Left ventricle myocardium inferior (tissue), 1 donor: Measurements from ENCODE around the gene PRKCQ. TPM values are rescaled to one million over a fixed set of nuclear protein-coding genes. Genes with fewer than 3 reads are reported as not detected.

Experiments used
- DNase-seq: peaks from one replicate; pipeline ENCODE4 v3.0.0-alpha.2; 2020
- H3K27ac ChIP-seq: fragments of 200-600 bp; replicated peaks from 2 replicates; pipeline ENCODE4 v1.8.0; 2021
- H3K27me3 ChIP-seq: fragments of 200-600 bp; 2 replicates; pipeline ENCODE4 v1.8.0; 2021; ENCODE audit warnings: low read depth
- H3K36me3 ChIP-seq: fragments of 200-600 bp; 2 replicates; pipeline ENCODE4 v1.8.0; 2021
- H3K4me1 ChIP-seq: fragments of 200-600 bp; 2 replicates; pipeline ENCODE4 v1.8.0; 2021
- H3K4me3 ChIP-seq: fragments of 200-600 bp; 2 replicates; pipeline ENCODE4 v1.8.0; 2021; ENCODE audit warnings: mild to moderate bottlenecking, moderate library complexity
- H3K9me3 ChIP-seq: fragments of 200-600 bp; replicated peaks from 2 replicates; pipeline ENCODE4 v1.8.0; 2021
- CTCF ChIP-seq: fragments of 200-600 bp; IDR thresholded peaks from 2 replicates; pipeline ENCODE4 v1.8.0; 2021; ENCODE audit warnings: antibody characterized with exemption, mild to moderate bottlenecking, borderline replicate concordance
- intact Hi-C: fragments of 100-400 bp; cut with micrococcal nuclease; formaldehyde crosslinking; loops from one replicate; pipeline ENCODE4 v1.11.0; 2022
- total RNA-seq: library from RNA; stranded (reverse); fragmentation: NEBNext Ultra II Directional; extraction: Animal tissue kit (Norgen Biotek cat#: 25700); gene quantifications from one replicate; pipeline ENCODE4 v1.2.1, GENCODE V29; 2021
- donor health status: DM: no; HTN: yes; CAD: no; lungs with severe emphysema.

The PRKCQ gene
- total RNA-seq, 1 donor from 2014 or later, result 0.16 TPM

GRCh38 chr10:6458814-6459213, 121.3 kb downstream of the PRKCQ start:
- H3K4me1 ChIP-seq, result no peaks in the 10 kb centered on the region
- DNase-seq, result no peak
- no peaks in the 10 kb centered on the region for H3K36me3 ChIP-seq
- peaks cover 38% of the 10 kb centered on the region for H3K9me3 ChIP-seq
- H3K27ac ChIP-seq, result no peak overlapping the region
- H3K27me3 ChIP-seq, result peaks cover 6% of the 10 kb centered on the region
- intact Hi-C loops, result no loop called here
- no peak for TF ChIP-seq CTCF
- no peak overlapping the region for H3K4me3 ChIP-seq

- DNase-seq, result no peak
- no peaks in the 10 kb centered on the region for H3K27me3 ChIP-seq
- H3K4me3 ChIP-seq, result no peak overlapping the region
- H3K36me3 ChIP-seq, result no peaks in the 10 kb centered on the region
- TF ChIP-seq CTCF, result no peak
- intact Hi-C loops, result no loop called here
- H3K27ac ChIP-seq, result no peak overlapping the region
- no peaks in the 10 kb centered on the region for H3K4me1 ChIP-seq
- peaks cover 38% of the 10 kb centered on the region for H3K9me3 ChIP-seq
These were observed 122.7 kb downstream of the PRKCQ start for GRCh38 chr10:6457376-6457775.

- intact Hi-C loops, result no loop called here
- TF ChIP-seq CTCF, result no peak
- H3K27ac ChIP-seq, result no peak overlapping the region
- H3K36me3 ChIP-seq, result no peaks in the 10 kb centered on the region
- H3K4me1 ChIP-seq, result no peaks in the 10 kb centered on the region
- no peak overlapping the region for H3K4me3 ChIP-seq
- no peak for DNase-seq
- no peaks in the 10 kb centered on the region for H3K27me3 ChIP-seq
- peaks cover 38% of the 10 kb centered on the region for H3K9me3 ChIP-seq
These were observed 124.0 kb downstream of the PRKCQ start for GRCh38 chr10:6456067-6456466.

- no peak overlapping the region for H3K4me3 ChIP-seq
- H3K36me3 ChIP-seq, result no peaks in the 10 kb centered on the region
- peaks cover 38% of the 10 kb centered on the region for H3K9me3 ChIP-seq
- DNase-seq, result no peak
- no peak overlapping the region for H3K27ac ChIP-seq
- no peaks in the 10 kb centered on the region for H3K27me3 ChIP-seq
- no peak for TF ChIP-seq CTCF
- no peaks in the 10 kb centered on the region for H3K4me1 ChIP-seq
- intact Hi-C loops, result no loop called here
These were observed 124.5 kb downstream of the PRKCQ start for GRCh38 chr10:6455592-6455991.

- no peak for TF ChIP-seq CTCF
- intact Hi-C loops, result no loop called here
These were observed 133.4 kb downstream of the PRKCQ start for GRCh38 chr10:6446711-6447110.

More at GRCh38 chr10:6446711-6447110, 133.4 kb downstream of the PRKCQ start:
- DNase-seq, result no peak
- H3K4me3 ChIP-seq, result no peak overlapping the region
- no peak overlapping the region for H3K27ac ChIP-seq
- no peaks in the 10 kb centered on the region for H3K4me1 ChIP-seq
- no peaks in the 10 kb centered on the region for H3K27me3 ChIP-seq
- no peaks in the 10 kb centered on the region for H3K9me3 ChIP-seq
- H3K36me3 ChIP-seq, result no peaks in the 10 kb centered on the region
